PFSK-1 (cell line): ENCODE results near the gene FSHR.

Source experiments
- FOXP2 ChIP-seq: optimal IDR thresholded peaks from 2 replicates; pipeline ENCODE3; 2011; ENCODE audit warnings: borderline replicate concordance, control low read depth, inconsistent platforms; ENCODE audit not compliant: insufficient read depth; ENCODE audit errors: extremely low read length, extremely low read depth
- POLR2AphosphoS5 ChIP-seq: IDR thresholded peaks from 2 replicates; pipeline ENCODE4 v1.6.1; 2012; ENCODE audit warnings: low read depth, mild to moderate bottlenecking, control low read depth, low read length, moderate library complexity
- REST ChIP-seq, 2 experiments: IDR thresholded peaks; 2 replicates each; pipeline versions ENCODE4 v1.6.1 to v1.8.0; 2011 to 2012; ENCODE audit warnings: low read depth in 2 of 2, low read length in 2 of 2, control low read depth in 1 of 2, inconsistent platforms in 1 of 2, mild to moderate bottlenecking in 1 of 2, moderate library complexity in 1 of 2; ENCODE audit not compliant: insufficient read depth in 1 of 2
- SIN3A ChIP-seq: IDR thresholded peaks from 2 replicates; pipeline ENCODE4 v1.6.1; 2012; ENCODE audit warnings: mild to moderate bottlenecking, low read length, moderate library complexity, borderline replicate concordance; ENCODE audit not compliant: insufficient read depth
- TAF1 ChIP-seq: IDR thresholded peaks from 2 replicates; pipeline ENCODE4 v1.6.1; 2012; ENCODE audit warnings: low read length, control low read depth, borderline replicate concordance; ENCODE audit not compliant: insufficient read depth

- TF ChIP-seq FOXP2 (no peak), POLR2AphosphoS5 (no peak), REST (IDR thresholded peaks at IDR 0.05; ENCODE audit: insufficient read depth in 1 of 2, low read depth in 2 of 2, low read length in 2 of 2) (no peak), SIN3A (no peak), TAF1 (no peak)
Observed at GRCh38 chr2:48915227-48915626, 239.1 kb downstream of the FSHR start.
